ENCODE measurements around the gene DCK. TPM values are rescaled to one million over a fixed set of nuclear protein-coding genes. Genes with fewer than 3 reads are reported as not detected.
"Not testable (repeated sequence)": the region's sequence is repeated elsewhere in the genome, so short reads cannot be mapped to it uniquely, and the experiment has no call there.

DCK gene
- total and polyA plus RNA-seq, 2 of the 4 experiments (the other 2 are of a cell fraction) = 7.0 to 8.9 TPM

- H3K23ac ChIP-seq (ENCODE audit: low read depth, low read length); H3K4me3 ChIP-seq (ENCODE audit: insufficient read depth, low read depth, low read length); in situ Hi-C loops (cut with MboI; ENCODE audit: low sequenced_read_pairs); ATAC-seq (ENCODE audit: low read depth); H3K9me1 ChIP-seq (ENCODE audit: insufficient read depth, low read length); BruUV-seq (replicated peaks); H2BK120ac ChIP-seq (ENCODE audit: low read depth, low read length); H3K14ac ChIP-seq (replicated peaks; ENCODE audit: low read depth, low read length); H2BK5ac ChIP-seq (ENCODE audit: low read depth, low read length, poor library complexity, severe bottlenecking); DNase-seq; H2AFZ ChIP-seq (replicated peaks; ENCODE audit: low read length, poor library complexity); H4K20me1 ChIP-seq (ENCODE audit: insufficient read depth, low read length); CTCF ChIA-PET; H2BK20ac ChIP-seq (ENCODE audit: low read depth, low read length); H4K91ac ChIP-seq (ENCODE audit: insufficient read depth, low read depth, low read length); H3K27ac ChIP-seq (ENCODE audit: insufficient read depth, low read length); H3K27me3 ChIP-seq (ENCODE audit: control insufficient read depth, insufficient read depth, low read length); H4K5ac ChIP-seq (ENCODE audit: low read depth, low read length); H2AK9ac ChIP-seq (replicated peaks; ENCODE audit: low read depth, low read length, poor library complexity); H2BK15ac ChIP-seq (ENCODE audit: low read depth, low read length); POLR2A ChIA-PET (ENCODE audit: unreplicated experiment); dilution Hi-C loops (cut with HindIII; ENCODE audit: low sequenced_read_pairs, unreplicated experiment); H3K9ac ChIP-seq (ENCODE audit: low read depth, low read length); H3K18ac ChIP-seq (ENCODE audit: low read depth, low read length); H3K9me3 ChIP-seq (ENCODE audit: control insufficient read depth, insufficient read depth, low read length); H3K36me3 ChIP-seq (ENCODE audit: control insufficient read depth, insufficient read depth, low read length); H4K8ac ChIP-seq (ENCODE audit: low read depth in 2 of 2, low read length in 2 of 2); H3K56ac ChIP-seq (ENCODE audit: extremely low read depth, insufficient read depth, low read length); H2AK5ac ChIP-seq (ENCODE audit: low read depth, low read length); H3K4me2 ChIP-seq (ENCODE audit: low read depth, low read length); H3K4ac ChIP-seq (ENCODE audit: low read depth, low read length): not testable (repeated sequence)
- WGBS, 2 experiments (ENCODE audit: extremely low coverage in 2 of 2, insufficient read length in 1 of 2) = no CpG with 5 or more reads among the region's 6 CpGs
- intact Hi-C loops (cut with micrococcal nuclease) = loop anchor here (5.0 kb wide), 1 partner anchor 318 kb away; the partner anchor contains the start of gene UTP3
- peaks cover 0 to 38% of the 10 kb centered on the region in 2 experiments; a peak in 3 of 4 replicates for H3K79me1 ChIP-seq (ENCODE audit: low read depth in 1 of 2, low read length in 2 of 2)
- H3K4me1 ChIP-seq (ENCODE audit: control insufficient read depth, insufficient read depth, low read length) = peaks cover 11% of the 10 kb centered on the region
Measured at GRCh38 chr4:71005025-71005424, 11.6 kb downstream of the DCK start.
